GM12865 (cell line): Measurements from ENCODE around the gene NXPE3.
"Not testable (repeated sequence)": the region's sequence is repeated elsewhere in the genome, so short reads cannot be mapped to it uniquely, and the experiment has no call there.

Experiments used
- DNase-seq: peaks from one replicate; pipeline ENCODE4 v3.0.0; 2010; ENCODE audit warnings: low read depth
- H3K4me3 ChIP-seq: 2 replicates; pipeline ENCODE4 v1.5.1; 2011; ENCODE audit warnings: mild to moderate bottlenecking, low read depth, low read length, control low read depth
- TF ChIP-seq, protein P1 (sequence below): IDR thresholded peaks from 2 replicates; pipeline ENCODE4 v1.5.1; 2011; ENCODE audit warnings: low read length, control low read depth, low read depth, inconsistent platforms; ENCODE audit not compliant: insufficient read depth; ENCODE audit errors: missing control alignments

NXPE3 gene

DNA sequence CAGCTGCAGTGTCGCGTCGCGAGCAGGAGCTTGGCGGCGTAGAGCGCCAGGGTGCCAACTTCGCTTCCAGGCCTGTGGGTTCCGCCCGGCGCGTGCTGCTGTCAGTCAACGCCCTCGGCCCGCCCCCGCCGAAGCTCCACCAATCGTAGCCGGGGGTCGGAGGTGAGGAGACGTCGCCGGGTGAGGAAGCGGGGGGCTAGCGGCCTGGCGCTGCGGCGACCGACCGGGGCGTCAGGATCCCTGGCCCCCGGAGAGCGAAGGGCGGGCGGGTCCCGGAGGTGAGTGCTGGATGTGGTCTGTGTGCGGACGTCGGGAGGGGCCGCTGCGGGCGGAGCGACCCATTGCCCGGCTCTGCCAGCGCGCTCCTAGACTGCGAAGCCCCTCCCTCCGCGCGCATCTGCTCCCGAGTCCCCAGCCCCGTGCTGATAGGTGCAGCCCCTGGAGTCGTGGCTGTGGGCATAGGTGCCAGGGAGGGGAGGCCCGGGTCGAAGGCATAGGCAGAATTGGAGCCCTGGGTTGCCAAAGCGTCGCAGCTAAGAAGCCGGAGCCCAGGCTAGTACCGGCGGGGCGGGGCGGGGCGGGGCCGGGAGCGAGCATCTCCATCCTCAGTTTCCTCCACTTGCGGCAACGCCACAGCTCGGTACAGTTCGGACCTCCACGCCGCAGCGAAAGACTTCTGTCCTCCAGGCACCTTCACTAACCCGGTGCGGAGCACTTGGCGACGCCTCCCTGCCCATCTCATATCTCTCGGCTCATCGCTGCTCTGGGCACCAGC is at the start of gene NXPE3:
TSS of gene NXPE3 (plus strand) at position 165 of the 775 bp plus-strand sequence. CDS start 6,386 bp downstream, outside the sequence.
- TF ChIP-seq, protein P1, sequence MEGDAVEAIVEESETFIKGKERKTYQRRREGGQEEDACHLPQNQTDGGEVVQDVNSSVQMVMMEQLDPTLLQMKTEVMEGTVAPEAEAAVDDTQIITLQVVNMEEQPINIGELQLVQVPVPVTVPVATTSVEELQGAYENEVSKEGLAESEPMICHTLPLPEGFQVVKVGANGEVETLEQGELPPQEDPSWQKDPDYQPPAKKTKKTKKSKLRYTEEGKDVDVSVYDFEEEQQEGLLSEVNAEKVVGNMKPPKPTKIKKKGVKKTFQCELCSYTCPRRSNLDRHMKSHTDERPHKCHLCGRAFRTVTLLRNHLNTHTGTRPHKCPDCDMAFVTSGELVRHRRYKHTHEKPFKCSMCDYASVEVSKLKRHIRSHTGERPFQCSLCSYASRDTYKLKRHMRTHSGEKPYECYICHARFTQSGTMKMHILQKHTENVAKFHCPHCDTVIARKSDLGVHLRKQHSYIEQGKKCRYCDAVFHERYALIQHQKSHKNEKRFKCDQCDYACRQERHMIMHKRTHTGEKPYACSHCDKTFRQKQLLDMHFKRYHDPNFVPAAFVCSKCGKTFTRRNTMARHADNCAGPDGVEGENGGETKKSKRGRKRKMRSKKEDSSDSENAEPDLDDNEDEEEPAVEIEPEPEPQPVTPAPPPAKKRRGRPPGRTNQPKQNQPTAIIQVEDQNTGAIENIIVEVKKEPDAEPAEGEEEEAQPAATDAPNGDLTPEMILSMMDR: no peak
- DNase-seq: peak; percentile 92

DNA sequence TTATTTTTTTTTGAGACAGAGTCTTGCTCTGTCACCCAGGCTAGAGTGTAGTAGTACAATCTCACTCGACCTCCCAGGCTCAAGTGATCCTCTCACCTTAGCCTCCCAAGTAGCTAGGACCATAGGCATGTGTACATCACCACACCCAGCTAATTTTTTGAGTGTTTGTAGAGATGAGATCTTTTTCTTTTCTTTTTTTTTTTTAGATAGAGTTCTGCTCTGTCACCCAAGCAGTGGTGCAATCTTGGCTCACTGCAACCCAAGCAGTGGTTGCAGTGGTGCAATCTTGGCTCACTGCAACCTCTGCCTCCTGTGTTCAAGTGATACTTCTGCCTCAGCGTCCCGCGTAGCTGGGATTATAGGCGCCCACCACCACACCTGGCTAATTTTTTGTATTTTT is 49.4 kb upstream of the NXPE3 start:
- H3K4me3 ChIP-seq: no peak overlapping the region
- DNase-seq: no peak

More for the DNA sequence above, at the start of gene NXPE3:
- H3K4me3 ChIP-seq: peak within 1 kb of the TSS; percentile 81

DNA sequence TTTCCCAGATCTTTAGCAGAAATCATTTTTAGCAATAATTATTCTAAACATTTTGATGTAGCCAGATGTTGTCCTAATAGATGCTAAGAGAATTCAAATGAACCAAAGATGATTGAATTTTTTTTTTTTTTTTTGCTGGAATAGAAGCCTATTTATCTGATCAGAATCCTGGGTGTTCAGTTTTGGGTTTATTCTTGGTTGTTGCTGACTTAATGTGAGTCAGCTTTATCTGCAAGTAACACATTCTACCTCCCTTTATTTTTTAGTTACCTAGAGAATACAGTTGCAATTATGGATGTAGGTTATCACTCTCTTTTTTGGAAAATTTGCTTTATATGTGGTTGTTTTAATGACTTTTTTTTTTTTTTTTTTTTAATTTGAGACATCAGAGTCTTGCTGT is 48.2 kb upstream of the NXPE3 start:
- no peak overlapping the region for H3K4me3 ChIP-seq
- TF ChIP-seq, protein P1: no peak
- DNase-seq: no peak

More for the DNA sequence above, 49.4 kb upstream of the NXPE3 start:
- TF ChIP-seq, protein P1: no peak

DNA sequence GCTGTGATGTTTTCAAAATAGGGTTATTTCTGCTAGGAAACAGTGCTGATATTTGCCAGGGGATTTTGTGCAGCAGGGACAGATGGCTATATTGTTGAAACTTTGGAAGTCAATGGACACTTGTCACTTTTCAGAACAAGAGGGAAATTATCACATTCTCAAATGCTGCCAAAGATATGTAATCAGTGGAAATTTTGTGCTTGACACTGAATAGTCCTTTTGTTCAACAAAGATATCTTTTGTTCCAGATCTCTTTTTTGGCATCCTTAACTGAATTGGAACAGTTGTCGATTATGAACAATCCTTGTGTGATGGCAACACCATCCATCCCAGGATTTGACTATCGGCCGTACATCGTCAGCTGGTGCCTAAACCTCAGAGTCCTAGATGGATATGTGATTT is 46.8 kb upstream of the NXPE3 start:
- TF ChIP-seq, protein P1: no peak
- no peak for DNase-seq
- no peak overlapping the region for H3K4me3 ChIP-seq

DNA sequence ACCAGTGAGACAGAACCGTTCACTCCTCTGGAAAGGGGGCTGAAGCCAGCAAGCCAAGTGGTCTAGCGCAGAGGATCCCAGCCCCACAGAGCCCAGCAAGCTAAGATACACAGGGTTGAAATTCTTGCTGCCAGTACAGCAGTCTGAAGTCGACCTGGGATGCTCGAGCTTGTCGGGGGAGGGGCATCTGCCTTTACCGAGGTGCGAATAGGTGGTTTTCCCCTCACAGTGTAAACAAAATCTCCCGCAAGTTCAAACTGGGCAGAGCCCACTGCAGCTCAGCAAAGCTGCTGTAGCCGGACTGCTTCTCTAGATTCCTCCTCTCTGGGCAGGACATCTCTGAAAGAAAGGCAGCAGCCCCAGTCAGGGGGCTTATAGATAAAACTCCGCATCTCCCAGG is 43.2 kb upstream of the NXPE3 start:
- DNase-seq: no peak
- TF ChIP-seq, protein P1: no peak

DNA sequence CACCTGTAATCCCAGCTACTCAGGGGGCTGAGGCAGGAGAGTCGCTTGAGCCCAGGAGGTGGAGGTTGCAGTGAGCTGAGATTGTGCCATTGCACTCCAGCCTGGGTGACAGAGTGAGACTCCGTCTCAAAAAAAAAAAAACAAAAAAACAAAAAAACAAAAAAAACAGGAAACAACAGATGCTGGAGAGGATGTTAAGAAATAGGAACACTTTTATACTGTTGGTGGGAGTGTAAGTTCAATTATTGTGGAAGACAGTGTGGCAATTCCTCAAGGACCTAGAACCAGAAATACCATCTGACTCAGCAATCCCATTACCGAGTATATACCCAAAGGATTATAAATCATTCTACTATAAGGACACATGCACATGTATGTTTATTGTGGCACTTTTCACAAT is 37.1 kb upstream of the NXPE3 start:
- not testable (repeated sequence) for DNase-seq, H3K4me3 ChIP-seq

More for the DNA sequence above, 43.2 kb upstream of the NXPE3 start:
- no peak overlapping the region for H3K4me3 ChIP-seq

DNA sequence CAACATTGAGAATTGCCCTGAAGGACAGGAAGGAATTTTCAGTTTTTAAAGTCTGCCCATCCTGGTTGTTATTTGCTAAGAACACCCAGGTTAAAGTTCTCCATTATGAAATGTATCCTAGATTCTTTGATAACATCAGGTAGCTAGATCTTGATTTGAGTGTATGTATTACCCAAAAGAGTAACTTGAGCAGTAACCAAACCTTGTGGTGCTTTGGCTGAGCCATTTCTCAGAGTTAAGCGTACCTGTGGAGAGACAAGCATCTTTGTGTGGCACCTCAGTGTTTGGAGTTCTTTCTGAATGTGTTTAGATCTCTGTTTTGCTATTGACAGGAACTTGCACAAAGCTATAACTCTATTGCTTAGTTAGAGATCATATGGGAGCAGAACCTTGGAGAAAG is 34.2 kb upstream of the NXPE3 start:
- TF ChIP-seq, protein P1: no peak
- H3K4me3 ChIP-seq: no peak overlapping the region
- no peak for DNase-seq

DNA sequence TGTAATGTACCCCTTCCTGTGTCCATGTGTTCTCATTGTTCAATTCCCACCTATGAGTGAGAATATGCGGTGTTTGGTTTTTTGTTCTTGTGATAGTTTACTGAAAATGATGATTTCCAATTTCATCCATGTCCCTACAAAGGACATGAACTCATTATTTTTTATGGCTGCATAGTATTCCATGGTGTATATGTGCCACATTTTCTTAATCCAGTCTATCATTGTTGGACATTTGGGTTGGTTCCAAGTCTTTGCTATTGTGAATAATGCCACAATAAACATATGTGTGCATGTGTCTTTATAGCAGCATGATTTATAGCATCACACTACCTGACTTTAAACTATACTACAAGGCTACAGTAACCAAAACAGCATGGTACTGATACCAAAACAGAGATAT is 33.1 kb upstream of the NXPE3 start:
- not testable (repeated sequence) for H3K4me3 ChIP-seq, DNase-seq

DNA sequence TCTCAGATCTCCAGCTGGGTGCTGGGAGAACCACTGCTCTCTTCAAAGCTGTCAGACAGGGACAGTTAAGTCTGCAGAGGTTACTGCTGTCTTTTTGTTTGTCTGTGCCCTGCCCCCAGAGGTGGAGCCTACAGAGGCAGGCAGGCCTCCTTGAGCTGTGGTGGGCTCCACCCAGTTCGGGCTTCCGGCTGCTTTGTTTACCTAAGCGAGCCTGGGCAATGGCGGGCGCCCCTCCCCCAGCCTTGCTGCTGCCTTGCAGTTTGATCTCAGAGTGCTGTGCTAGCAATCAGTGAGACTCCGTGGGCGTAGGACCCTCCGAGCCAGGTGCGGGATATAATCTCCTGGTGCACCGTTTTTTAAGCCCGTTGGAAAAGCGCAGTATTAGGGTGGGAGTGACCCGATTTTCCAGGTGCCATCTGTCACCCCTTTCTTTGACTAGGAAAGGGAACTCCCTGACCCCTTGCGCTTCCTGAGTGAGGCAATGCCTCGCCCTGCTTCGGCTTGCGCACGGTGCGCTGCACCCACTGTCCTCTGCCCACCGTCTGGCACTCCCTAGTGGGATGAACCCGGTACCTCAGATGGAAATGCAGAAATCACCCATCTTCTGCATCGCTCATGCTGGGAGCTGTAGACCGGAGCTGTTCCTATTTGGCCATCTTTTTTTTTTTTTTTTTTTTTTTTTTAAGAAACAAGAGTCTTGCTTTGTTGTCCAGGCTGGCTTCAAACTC is 25.5 kb upstream of the NXPE3 start:
- DNase-seq: not testable (repeated sequence)

More for the DNA sequence above, 25.5 kb upstream of the NXPE3 start:
- not testable (repeated sequence) for H3K4me3 ChIP-seq
